GM12801 (cell line): Measurements from ENCODE around the gene EN1.

ENCODE experiments used
- TF ChIP-seq, protein P1 (sequence below): IDR thresholded peaks from one replicate; pipeline ENCODE4 v1.5.1; 2011; ENCODE audit warnings: control low read depth; ENCODE audit not compliant: insufficient read length; ENCODE audit errors: extremely low read depth

EN1 gene

DNA sequence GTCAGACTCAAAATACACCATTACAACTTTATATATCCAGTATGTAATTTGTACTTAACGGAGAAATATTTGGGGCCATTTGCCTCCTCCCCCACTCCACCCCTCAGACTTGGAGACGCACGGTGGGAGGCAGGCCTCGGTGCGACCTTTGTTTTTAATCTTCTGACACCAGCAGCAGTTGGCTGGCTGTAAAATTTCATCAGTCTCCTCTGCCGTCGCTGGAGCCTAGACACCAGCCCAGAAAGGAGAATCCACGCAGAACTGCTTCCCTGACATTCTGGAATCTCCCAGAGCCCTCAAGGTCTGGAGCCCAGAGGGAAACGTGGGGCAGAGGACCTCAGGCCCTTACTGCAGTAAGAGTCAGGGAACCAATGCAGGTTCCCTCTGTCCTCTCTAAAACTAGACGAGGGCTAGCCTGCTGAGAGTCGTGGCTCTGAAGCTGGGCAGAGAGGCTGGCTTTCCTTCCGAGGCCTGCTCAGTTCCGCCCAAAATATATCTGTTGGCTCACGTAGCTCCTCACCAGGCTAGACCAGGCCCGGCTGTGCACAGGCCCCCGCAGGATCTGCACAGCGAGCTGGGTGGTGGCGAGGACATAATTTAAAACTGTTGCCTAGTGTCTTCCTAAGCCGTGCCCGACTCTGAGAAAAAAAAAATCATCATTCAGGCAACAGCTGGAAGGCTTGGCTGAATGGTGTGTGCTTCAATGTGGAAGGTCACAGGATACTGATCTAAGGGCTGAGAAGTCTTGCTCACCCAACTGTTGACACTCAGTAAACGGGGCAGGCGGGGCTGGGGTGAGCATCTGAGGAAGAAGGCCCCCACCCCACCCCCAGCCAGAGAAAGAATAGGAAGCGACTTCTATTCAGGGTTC is 40.4 kb downstream of the EN1 start:
- TF ChIP-seq, protein P1, sequence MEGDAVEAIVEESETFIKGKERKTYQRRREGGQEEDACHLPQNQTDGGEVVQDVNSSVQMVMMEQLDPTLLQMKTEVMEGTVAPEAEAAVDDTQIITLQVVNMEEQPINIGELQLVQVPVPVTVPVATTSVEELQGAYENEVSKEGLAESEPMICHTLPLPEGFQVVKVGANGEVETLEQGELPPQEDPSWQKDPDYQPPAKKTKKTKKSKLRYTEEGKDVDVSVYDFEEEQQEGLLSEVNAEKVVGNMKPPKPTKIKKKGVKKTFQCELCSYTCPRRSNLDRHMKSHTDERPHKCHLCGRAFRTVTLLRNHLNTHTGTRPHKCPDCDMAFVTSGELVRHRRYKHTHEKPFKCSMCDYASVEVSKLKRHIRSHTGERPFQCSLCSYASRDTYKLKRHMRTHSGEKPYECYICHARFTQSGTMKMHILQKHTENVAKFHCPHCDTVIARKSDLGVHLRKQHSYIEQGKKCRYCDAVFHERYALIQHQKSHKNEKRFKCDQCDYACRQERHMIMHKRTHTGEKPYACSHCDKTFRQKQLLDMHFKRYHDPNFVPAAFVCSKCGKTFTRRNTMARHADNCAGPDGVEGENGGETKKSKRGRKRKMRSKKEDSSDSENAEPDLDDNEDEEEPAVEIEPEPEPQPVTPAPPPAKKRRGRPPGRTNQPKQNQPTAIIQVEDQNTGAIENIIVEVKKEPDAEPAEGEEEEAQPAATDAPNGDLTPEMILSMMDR: no peak

DNA sequence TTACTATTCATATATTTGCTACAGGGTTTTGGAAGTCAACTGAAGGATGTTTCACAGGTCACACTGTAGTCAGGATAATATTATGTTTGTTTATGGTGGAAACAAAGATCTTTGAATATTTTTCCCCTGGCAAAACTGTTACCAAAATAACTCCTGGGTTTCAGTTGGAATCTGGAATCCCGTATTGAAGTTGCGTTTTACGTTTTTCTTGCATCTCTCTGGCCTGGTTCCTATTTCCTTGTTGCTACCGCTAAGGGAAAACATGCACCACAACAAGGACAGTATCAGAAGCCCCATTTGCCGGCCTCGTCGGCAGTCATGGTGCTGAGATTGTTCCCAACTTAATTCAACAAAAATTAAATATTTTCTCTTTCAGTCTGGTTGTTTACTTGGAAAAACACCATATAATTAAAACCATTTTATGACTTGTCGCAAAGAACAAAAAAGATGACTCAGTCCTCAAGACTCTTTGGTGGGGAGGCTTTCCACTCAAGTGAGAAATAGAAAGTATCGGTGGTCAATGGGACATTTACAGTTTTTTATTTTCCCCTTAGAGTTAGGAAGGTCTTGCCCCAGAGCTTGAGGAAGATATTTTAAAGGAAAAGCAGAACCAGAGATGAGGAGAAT is 42.3 kb downstream of the EN1 start:
- TF ChIP-seq, protein P1: no peak

DNA sequence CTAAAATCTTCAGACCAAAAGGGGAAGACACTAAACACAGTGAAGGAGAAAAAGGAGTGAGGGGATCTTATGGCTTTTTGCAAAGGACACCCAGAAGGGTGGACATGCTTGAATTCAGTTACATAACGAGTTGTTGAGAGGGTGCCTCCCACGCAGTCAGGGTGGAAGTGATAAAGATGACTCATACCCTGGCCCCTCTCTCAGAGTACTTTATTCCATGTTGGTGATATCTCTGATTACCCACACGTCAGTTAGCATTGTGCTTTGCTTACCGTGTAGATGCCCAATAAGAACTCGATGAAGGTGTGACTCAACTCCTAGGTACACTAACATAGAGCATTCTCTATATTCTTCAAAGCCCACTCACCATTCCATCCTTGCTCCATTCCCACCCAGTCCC is 44.4 kb downstream of the EN1 start:
- TF ChIP-seq, protein P1: no peak

DNA sequence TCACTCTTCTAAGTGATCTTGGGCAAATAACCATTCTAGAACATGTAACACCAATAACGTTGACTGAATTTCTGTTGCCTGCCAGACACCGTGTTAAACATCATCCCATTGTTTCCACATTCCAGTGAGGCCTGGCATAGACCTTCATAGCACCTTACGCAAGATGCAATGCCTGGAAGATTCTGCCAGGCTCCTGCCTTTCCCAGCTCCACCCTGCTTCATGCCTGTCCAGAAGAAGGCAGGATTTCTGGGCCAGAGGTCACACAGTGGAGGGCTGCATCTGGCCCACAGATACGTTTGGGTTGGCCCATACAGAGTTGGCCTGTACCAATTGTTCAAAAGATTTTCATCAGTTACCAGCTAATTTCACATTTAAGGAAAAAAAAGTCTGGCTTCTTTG is 46.3 kb downstream of the EN1 start:
- TF ChIP-seq, protein P1: no peak

DNA sequence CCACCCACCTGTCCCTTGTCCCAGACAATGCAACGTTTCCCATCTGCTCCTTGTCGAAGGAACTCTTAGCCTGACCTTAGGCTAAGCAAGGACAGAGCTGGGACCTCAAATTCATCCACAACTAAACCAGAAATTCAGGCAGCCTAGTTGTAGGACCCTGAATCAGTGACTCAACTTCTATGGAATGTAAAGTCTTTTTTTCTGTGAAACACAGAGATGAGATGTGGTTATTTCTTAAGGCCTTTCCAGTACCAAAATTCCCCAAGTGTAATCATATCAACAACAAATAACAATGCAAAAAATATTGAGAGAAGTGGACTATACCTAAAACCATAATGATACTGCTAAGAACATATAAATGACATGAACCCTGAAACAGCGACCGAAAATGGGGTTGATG is 46.7 kb downstream of the EN1 start:
- TF ChIP-seq, protein P1: no peak

DNA sequence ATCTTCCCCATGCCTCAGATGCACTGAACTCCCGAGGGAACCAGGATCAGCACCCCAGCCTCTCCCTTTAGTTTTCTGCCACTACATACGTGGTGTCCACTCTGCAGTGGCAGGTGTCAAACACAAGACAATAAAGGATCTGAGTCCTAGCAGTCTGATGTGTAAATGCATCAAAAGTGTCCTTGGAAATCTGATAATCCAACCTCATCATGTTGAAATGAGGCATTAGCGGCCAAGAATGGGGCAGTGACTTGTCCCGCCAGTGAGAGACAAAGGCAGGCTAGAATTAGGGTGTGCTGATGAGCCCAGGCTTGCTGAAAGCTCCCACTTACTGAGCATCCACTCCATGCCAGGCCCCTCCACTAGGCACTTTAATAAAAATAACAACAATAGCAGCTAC is 52.9 kb downstream of the EN1 start:
- TF ChIP-seq, protein P1: no peak
